HepG2 (cell line): ENCODE results near the gene RCAN2.

Source experiments
- CTCF ChIP-seq: sonication (generic); formaldehyde crosslinking; IDR thresholded peaks from 2 replicates; pipeline ENCODE4 v1.5.0; 2020; ENCODE audit warnings: mild to moderate bottlenecking, missing genetic modification reagents, moderate library complexity
- JUN ChIP-seq: sonication (generic); formaldehyde crosslinking; IDR thresholded peaks from 2 replicates; pipeline ENCODE4 v1.4.0; 2020; ENCODE audit warnings: mild to moderate bottlenecking, missing genetic modification reagents
- KLF15 ChIP-seq: sonication (generic); formaldehyde crosslinking; IDR thresholded peaks from 2 replicates; pipeline ENCODE4 v1.8.1; 2023; ENCODE audit warnings: borderline replicate concordance, mild to moderate bottlenecking, inconsistent platforms, missing genetic modification reagents, mixed read lengths
- NFE2 ChIP-seq: sonication (generic); formaldehyde crosslinking; IDR thresholded peaks from 2 replicates; pipeline ENCODE4 v1.4.0; 2020; ENCODE audit warnings: missing genetic modification reagents
- NR2C2 ChIP-seq: sonication (generic); formaldehyde crosslinking; IDR thresholded peaks from 2 replicates; pipeline ENCODE4 v1.4.0; 2020; ENCODE audit warnings: missing genetic modification reagents, mild to moderate bottlenecking, moderate library complexity, borderline replicate concordance
- NR2F2 ChIP-seq: IDR thresholded peaks from 2 replicates; pipeline ENCODE4 v1.6.1; 2012; ENCODE audit warnings: low read depth, inconsistent platforms, borderline replicate concordance
- RNF2 ChIP-seq: fragments of 450-650 bp; conservative IDR thresholded peaks from 2 replicates; pipeline ENCODE4 v1.6.1; 2016; ENCODE audit warnings: low read depth
- SIN3A ChIP-seq: IDR thresholded peaks from 2 replicates; pipeline ENCODE4 v1.6.1; 2011; ENCODE audit warnings: low read depth, mild to moderate bottlenecking, control low read depth, low read length, borderline replicate concordance
- XRCC5 ChIP-seq: fragments of 200-400 bp; formaldehyde crosslinking; optimal IDR thresholded peaks from 2 replicates; pipeline ENCODE3; 2017; ENCODE audit warnings: mild to moderate bottlenecking, low read length
- YY1 ChIP-seq: IDR thresholded peaks from 2 replicates; pipeline ENCODE4 v1.6.1; 2011; ENCODE audit warnings: low read length, low read depth, moderate library complexity, mild to moderate bottlenecking; ENCODE audit not compliant: insufficient read depth, insufficient replicate concordance
- ZBTB49 ChIP-seq: sonication (generic); formaldehyde crosslinking; IDR thresholded peaks from 2 replicates; pipeline ENCODE4 v1.4.0; 2020; ENCODE audit warnings: missing genetic modification reagents, borderline replicate concordance

DNA sequence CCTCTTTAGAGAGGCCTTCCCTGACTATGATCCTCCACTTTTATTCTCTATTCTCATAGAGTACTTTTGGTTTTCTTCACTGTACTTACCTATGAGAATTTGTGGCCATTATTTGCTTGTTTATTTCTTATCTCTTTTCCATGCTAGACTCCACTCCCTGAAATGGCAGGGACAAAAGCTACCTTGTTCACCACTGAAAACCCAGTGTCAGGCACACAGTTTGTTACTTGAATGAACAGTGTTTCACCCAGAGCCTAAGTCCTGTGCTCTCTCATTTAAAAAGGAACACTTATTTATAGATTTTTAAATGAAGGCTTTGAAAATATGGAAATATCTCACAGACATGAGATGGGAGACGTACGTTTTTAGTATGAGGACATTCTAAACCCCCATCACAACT lies 272.8 kb downstream of the RCAN2 start:
- TF ChIP-seq NFE2 (no peak), JUN (CRISPR knock-in tag) (no peak), RNF2 (no peak), ZBTB49 (CRISPR knock-in tag) (no peak), KLF15 (no peak), NR2F2 (no peak), XRCC5 (no peak), NR2C2 (CRISPR knock-in tag) (no peak), YY1 (no peak), CTCF (CRISPR knock-in tag) (no peak), SIN3A (no peak)
